HepG2 (cell line): ENCODE results near the gene STOM. TPM values are rescaled to one million over a fixed set of nuclear protein-coding genes. Genes with fewer than 3 reads are reported as not detected.

ENCODE experiments used
- BORCS8-MEF2B ChIP-seq: sonication (generic); formaldehyde crosslinking; IDR thresholded peaks from 2 replicates; pipeline ENCODE4 v1.8.0; 2022; ENCODE audit warnings: mild to moderate bottlenecking, missing genetic modification reagents
- ELF1 ChIP-seq: sonication (generic); formaldehyde crosslinking; IDR thresholded peaks from 2 replicates; pipeline ENCODE4 v1.4.0; 2020; ENCODE audit warnings: missing genetic modification reagents
- HOXA9 ChIP-seq: sonication (generic); formaldehyde crosslinking; IDR thresholded peaks from 2 replicates; pipeline ENCODE4 v1.8.1; 2022; ENCODE audit warnings: missing genetic modification reagents, mild to moderate bottlenecking, moderate library complexity, borderline replicate concordance
- KAT7 ChIP-seq: IDR thresholded peaks from 2 replicates; pipeline ENCODE4 v1.6.1; 2018; ENCODE audit warnings: borderline replicate concordance, missing compliant biosample characterization
- NR3C1 ChIP-seq: sonication (generic); formaldehyde crosslinking; IDR thresholded peaks from 2 replicates; pipeline ENCODE4 v1.4.0; 2020; ENCODE audit warnings: missing genetic modification reagents
- PHF21A ChIP-seq: sonication (generic); formaldehyde crosslinking; IDR thresholded peaks from 2 replicates; pipeline ENCODE4 v1.5.0; 2020; ENCODE audit warnings: mild to moderate bottlenecking, missing genetic modification reagents
- SMYD3 ChIP-seq: sonication (generic); formaldehyde crosslinking; IDR thresholded peaks from 2 replicates; pipeline ENCODE4 v1.8.1; 2023; ENCODE audit warnings: mild to moderate bottlenecking, missing genetic modification reagents
- SNAPC2 ChIP-seq: sonication (generic); formaldehyde crosslinking; IDR thresholded peaks from 2 replicates; pipeline ENCODE4 v1.8.1; 2022; ENCODE audit warnings: mild to moderate bottlenecking, missing genetic modification reagents
- YEATS2 ChIP-seq: sonication (generic); formaldehyde crosslinking; IDR thresholded peaks from 2 replicates; pipeline ENCODE4 v1.4.0; 2020; ENCODE audit warnings: missing genetic modification reagents, borderline replicate concordance
- ZKSCAN1 ChIP-seq: fragments of 150-350 bp; IDR thresholded peaks from 2 replicates; pipeline ENCODE4 v1.6.1; 2014; ENCODE audit warnings: low read length
- ZMAT3 ChIP-seq: sonication (generic); formaldehyde crosslinking; conservative IDR thresholded peaks from 2 replicates; pipeline ENCODE4 v1.7.0; 2021; ENCODE audit warnings: missing genetic modification reagents
- ZNF562 ChIP-seq: sonication (generic); formaldehyde crosslinking; IDR thresholded peaks from 2 replicates; pipeline ENCODE4 v1.8.0; 2022; ENCODE audit warnings: missing genetic modification reagents, borderline replicate concordance
- ZNF589 ChIP-seq: sonication (generic); formaldehyde crosslinking; conservative IDR thresholded peaks from 2 replicates; pipeline ENCODE4 v1.8.0; 2022; ENCODE audit warnings: mild to moderate bottlenecking, moderate library complexity, missing genetic modification reagents
- polyA plus RNA-seq, 8 experiments: library from polyadenylated mRNA; depleted of rRNA in 3 of 8; stranded (reverse) in 7 of 8; unstranded in 1 of 8; fragments of >200 nt; fragmentation: Illumina TruSeq in 4 of 8; extraction: Trizol in 4 of 8; gene quantifications; 2 replicates each; pipeline versions ENCODE4 v1.2.1 to v1.2.3, GENCODE V29; 2011 to 2016; ENCODE audit warnings: low read depth in 4 of 8, missing spikeins in 1 of 8, mixed read lengths in 1 of 8; ENCODE audit not compliant: insufficient read depth in 1 of 8
- total RNA-seq, 5 experiments: library from RNA; depleted of rRNA; stranded (reverse); fragments of >200 nt; fragmentation: Illumina TruSeq; extraction: Trizol; gene quantifications; 2 replicates each; pipeline ENCODE4 v1.2.3, GENCODE V29; 2016; ENCODE audit warnings: low read depth in 1 of 5
- TF ChIP-seq, protein P1 (sequence below): sonication (generic); formaldehyde crosslinking; IDR thresholded peaks from 2 replicates; pipeline ENCODE4 v1.4.0; 2020; ENCODE audit warnings: mild to moderate bottlenecking, missing genetic modification reagents
- TF ChIP-seq, protein P2 (sequence below): sonication (generic); formaldehyde crosslinking; IDR thresholded peaks from 2 replicates; pipeline ENCODE4 v1.8.1; 2023; ENCODE audit warnings: missing genetic modification reagents, mild to moderate bottlenecking, borderline replicate concordance
- TF ChIP-seq, protein P3 (sequence below): sonication (generic); formaldehyde crosslinking; IDR thresholded peaks from 2 replicates; pipeline ENCODE4 v1.4.0; 2020; ENCODE audit warnings: missing genetic modification reagents
- TF ChIP-seq, protein P4 (sequence below): IDR thresholded peaks from 2 replicates; pipeline ENCODE4 v1.6.1; 2016; ENCODE audit warnings: low read depth
- TF ChIP-seq, protein P5 (sequence below): sonication (generic); formaldehyde crosslinking; IDR thresholded peaks from 2 replicates; pipeline ENCODE4 v1.9.0; 2021; ENCODE audit warnings: missing genetic modification reagents, borderline replicate concordance
- TF ChIP-seq, protein P6 (sequence below): sonication (generic); formaldehyde crosslinking; IDR thresholded peaks from 2 replicates; pipeline ENCODE4 v1.4.0; 2020; ENCODE audit warnings: low read depth, mild to moderate bottlenecking, missing genetic modification reagents

STOM gene
- total and polyA plus RNA-seq, 2 of the 13 experiments (the other 11 are each of a cell fraction or from before 2014, with no cell fraction given), result 43.6 to 165 TPM

DNA sequence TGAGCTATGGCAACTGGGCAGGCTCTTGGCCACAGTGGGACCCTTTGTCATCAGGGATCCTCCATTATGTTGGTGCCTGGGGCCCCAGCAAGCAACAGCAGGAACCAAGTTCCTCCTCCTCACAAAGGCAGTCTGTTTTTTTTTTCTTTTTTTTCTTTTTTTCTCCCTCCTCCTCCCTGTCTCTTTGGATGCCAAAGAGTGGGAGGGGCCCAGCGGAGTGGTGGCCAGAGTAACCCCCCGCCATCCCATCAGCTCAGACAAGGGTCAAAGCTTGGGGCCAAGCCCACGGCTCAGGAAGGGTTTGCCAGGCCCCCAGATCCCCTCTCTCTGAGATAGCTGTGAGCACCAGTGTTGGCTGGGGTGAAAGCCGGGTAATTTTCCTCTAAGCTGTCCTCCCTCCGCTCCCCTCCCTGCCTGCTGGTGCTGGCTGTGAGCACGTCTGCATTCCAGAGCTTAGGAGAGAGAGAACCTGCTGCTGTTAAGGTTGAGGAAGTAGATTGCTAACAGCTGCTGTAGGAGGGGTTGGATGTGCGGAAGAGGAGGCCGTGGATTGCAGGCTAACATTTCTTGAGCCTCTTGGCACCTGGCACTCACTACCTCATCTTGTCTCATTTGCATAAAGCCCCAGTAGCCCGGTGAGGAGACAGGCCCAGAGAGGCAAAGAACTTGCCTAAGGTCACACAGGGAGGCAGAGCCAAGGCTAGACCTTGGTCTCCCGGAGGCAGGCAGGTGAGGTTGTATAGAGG lies 80.9 kb downstream of the STOM start (continued):
- TF ChIP-seq PHF21A (CRISPR knock-in tag) (peak; percentile 62; the same call in 1 of the 2 replicates), ZNF589 (CRISPR knock-in tag) (0 out of 2 replicates have a peak, but pooled peaks have one; percentile 24), ELF1 (CRISPR knock-in tag) (no peak; the same call in 1 of the 2 replicates), ZMAT3 (CRISPR knock-in tag) (peak; percentile 74; the same call in 1 of the 2 replicates), KAT7 (CRISPR knock-in tag) (no peak), NR3C1 (no peak), YEATS2 (CRISPR knock-in tag) (no peak), ZKSCAN1 (no peak), BORCS8-MEF2B (no peak), HOXA9 (CRISPR knock-in tag) (no peak), SMYD3 (CRISPR knock-in tag) (no peak), SNAPC2 (CRISPR knock-in tag) (0 out of 2 replicates have a peak, but pooled peaks have one; percentile 51), ZNF562 (CRISPR knock-in tag) (no peak)
- TF ChIP-seq, protein P1, sequence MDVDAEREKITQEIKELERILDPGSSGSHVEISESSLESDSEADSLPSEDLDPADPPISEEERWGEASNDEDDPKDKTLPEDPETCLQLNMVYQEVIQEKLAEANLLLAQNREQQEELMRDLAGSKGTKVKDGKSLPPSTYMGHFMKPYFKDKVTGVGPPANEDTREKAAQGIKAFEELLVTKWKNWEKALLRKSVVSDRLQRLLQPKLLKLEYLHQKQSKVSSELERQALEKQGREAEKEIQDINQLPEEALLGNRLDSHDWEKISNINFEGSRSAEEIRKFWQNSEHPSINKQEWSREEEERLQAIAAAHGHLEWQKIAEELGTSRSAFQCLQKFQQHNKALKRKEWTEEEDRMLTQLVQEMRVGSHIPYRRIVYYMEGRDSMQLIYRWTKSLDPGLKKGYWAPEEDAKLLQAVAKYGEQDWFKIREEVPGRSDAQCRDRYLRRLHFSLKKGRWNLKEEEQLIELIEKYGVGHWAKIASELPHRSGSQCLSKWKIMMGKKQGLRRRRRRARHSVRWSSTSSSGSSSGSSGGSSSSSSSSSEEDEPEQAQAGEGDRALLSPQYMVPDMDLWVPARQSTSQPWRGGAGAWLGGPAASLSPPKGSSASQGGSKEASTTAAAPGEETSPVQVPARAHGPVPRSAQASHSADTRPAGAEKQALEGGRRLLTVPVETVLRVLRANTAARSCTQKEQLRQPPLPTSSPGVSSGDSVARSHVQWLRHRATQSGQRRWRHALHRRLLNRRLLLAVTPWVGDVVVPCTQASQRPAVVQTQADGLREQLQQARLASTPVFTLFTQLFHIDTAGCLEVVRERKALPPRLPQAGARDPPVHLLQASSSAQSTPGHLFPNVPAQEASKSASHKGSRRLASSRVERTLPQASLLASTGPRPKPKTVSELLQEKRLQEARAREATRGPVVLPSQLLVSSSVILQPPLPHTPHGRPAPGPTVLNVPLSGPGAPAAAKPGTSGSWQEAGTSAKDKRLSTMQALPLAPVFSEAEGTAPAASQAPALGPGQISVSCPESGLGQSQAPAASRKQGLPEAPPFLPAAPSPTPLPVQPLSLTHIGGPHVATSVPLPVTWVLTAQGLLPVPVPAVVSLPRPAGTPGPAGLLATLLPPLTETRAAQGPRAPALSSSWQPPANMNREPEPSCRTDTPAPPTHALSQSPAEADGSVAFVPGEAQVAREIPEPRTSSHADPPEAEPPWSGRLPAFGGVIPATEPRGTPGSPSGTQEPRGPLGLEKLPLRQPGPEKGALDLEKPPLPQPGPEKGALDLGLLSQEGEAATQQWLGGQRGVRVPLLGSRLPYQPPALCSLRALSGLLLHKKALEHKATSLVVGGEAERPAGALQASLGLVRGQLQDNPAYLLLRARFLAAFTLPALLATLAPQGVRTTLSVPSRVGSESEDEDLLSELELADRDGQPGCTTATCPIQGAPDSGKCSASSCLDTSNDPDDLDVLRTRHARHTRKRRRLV (CRISPR knock-in tag), result no peak
- TF ChIP-seq, protein P2, sequence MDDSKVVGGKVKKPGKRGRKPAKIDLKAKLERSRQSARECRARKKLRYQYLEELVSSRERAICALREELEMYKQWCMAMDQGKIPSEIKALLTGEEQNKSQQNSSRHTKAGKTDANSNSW (CRISPR knock-in tag), result no peak
- TF ChIP-seq, protein P3, sequence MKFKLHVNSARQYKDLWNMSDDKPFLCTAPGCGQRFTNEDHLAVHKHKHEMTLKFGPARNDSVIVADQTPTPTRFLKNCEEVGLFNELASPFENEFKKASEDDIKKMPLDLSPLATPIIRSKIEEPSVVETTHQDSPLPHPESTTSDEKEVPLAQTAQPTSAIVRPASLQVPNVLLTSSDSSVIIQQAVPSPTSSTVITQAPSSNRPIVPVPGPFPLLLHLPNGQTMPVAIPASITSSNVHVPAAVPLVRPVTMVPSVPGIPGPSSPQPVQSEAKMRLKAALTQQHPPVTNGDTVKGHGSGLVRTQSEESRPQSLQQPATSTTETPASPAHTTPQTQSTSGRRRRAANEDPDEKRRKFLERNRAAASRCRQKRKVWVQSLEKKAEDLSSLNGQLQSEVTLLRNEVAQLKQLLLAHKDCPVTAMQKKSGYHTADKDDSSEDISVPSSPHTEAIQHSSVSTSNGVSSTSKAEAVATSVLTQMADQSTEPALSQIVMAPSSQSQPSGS (CRISPR knock-in tag), result no peak
- TF ChIP-seq, protein P4, sequence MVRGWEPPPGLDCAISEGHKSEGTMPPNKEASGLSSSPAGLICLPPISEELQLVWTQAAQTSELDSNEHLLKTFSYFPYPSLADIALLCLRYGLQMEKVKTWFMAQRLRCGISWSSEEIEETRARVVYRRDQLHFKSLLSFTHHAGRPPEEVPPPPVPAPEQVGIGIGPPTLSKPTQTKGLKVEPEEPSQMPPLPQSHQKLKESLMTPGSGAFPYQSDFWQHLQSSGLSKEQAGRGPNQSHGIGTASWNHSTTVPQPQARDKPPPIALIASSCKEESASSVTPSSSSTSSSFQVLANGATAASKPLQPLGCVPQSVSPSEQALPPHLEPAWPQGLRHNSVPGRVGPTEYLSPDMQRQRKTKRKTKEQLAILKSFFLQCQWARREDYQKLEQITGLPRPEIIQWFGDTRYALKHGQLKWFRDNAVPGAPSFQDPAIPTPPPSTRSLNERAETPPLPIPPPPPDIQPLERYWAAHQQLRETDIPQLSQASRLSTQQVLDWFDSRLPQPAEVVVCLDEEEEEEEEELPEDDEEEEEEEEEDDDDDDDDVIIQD (CRISPR knock-in tag), result peak; percentile 33; the same call in 1 of the 2 replicates
- TF ChIP-seq, protein P5, sequence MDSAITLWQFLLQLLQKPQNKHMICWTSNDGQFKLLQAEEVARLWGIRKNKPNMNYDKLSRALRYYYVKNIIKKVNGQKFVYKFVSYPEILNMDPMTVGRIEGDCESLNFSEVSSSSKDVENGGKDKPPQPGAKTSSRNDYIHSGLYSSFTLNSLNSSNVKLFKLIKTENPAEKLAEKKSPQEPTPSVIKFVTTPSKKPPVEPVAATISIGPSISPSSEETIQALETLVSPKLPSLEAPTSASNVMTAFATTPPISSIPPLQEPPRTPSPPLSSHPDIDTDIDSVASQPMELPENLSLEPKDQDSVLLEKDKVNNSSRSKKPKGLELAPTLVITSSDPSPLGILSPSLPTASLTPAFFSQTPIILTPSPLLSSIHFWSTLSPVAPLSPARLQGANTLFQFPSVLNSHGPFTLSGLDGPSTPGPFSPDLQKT, result no peak
- TF ChIP-seq, protein P6, sequence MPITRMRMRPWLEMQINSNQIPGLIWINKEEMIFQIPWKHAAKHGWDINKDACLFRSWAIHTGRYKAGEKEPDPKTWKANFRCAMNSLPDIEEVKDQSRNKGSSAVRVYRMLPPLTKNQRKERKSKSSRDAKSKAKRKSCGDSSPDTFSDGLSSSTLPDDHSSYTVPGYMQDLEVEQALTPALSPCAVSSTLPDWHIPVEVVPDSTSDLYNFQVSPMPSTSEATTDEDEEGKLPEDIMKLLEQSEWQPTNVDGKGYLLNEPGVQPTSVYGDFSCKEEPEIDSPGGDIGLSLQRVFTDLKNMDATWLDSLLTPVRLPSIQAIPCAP (CRISPR knock-in tag), result no peak
